ENCODE measurements around the gene FOSL2. TPM values are rescaled to one million over a fixed set of nuclear protein-coding genes. Genes with fewer than 3 reads are reported as not detected.

Gene FOSL2
- total RNA-seq, 1 donor from 2014 or later = 2.7 TPM

DNA sequence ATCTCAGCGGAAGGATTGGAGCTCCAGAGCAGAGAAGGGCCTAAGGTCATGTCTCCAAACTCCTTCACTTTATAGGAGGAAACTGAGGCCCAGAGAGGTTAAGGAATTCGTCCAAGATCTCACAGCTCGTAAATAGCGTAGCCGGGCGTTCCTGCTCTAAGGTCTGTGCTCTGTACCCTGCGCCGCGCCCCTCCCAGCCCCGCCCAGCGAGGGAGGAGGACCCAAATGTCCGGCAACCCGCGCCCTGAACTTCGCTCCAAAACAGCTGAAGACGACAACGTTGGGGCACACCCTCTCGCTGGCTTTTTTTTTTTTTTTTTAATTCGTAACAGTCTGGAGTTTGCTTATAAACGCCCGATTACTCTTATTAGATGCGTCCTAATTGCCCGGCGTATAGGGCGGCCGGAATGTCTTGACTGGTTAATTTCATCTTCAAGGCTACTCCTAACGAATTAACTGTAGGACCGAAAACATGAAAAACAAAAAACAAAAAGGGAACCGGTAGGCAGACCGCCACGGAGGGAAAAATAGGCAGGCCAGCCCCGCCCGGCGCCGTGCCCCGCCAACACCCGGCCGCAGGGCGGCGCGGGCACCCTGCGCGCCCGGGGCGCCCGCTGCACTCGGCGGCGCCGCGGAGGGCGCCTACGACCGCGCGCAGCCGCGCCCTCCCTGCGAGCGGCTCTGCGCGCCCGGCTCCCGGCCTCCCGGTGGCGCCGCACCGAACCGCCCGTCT, 928 bp upstream of the FOSL2 start:
- Mint-ChIP-seq H3K36me3 (ENCODE audit: low read depth) (peaks cover 3% of the 10 kb centered on the region), H3K4me3 (peak overlapping the region; percentile 86), H3K9me3 (no peaks in the 10 kb centered on the region), H3K4me1 (peaks cover 17% of the 10 kb centered on the region), H3K27ac (peak overlapping the region; percentile 50), H3K27me3 (peaks cover 10% of the 10 kb centered on the region)
- ChIA-PET CTCF (no interaction called here), POLR2A (interaction anchor here (0.6 to 0.8 kb wide), 6 partner anchors 25 to 1628 kb away, joined by 3 to 9 read pairs (median 5); partner anchors contain the start of gene RBKS)
- ATAC-seq (ENCODE audit: low read depth) (peak; percentile 41), DNase-seq (no peak)
- intact Hi-C loops (cut with micrococcal nuclease) = loop anchor here (1.0 to 5.0 kb wide), 7 partner anchors 32 to 1756 kb away; partner anchors contain the start of genes BABAM2, MRPL33, NRBP1 and PPP1CB
- TF ChIP-seq, protein P1, sequence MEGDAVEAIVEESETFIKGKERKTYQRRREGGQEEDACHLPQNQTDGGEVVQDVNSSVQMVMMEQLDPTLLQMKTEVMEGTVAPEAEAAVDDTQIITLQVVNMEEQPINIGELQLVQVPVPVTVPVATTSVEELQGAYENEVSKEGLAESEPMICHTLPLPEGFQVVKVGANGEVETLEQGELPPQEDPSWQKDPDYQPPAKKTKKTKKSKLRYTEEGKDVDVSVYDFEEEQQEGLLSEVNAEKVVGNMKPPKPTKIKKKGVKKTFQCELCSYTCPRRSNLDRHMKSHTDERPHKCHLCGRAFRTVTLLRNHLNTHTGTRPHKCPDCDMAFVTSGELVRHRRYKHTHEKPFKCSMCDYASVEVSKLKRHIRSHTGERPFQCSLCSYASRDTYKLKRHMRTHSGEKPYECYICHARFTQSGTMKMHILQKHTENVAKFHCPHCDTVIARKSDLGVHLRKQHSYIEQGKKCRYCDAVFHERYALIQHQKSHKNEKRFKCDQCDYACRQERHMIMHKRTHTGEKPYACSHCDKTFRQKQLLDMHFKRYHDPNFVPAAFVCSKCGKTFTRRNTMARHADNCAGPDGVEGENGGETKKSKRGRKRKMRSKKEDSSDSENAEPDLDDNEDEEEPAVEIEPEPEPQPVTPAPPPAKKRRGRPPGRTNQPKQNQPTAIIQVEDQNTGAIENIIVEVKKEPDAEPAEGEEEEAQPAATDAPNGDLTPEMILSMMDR (IDR thresholded peaks at IDR 0.05) = no peak

DNA sequence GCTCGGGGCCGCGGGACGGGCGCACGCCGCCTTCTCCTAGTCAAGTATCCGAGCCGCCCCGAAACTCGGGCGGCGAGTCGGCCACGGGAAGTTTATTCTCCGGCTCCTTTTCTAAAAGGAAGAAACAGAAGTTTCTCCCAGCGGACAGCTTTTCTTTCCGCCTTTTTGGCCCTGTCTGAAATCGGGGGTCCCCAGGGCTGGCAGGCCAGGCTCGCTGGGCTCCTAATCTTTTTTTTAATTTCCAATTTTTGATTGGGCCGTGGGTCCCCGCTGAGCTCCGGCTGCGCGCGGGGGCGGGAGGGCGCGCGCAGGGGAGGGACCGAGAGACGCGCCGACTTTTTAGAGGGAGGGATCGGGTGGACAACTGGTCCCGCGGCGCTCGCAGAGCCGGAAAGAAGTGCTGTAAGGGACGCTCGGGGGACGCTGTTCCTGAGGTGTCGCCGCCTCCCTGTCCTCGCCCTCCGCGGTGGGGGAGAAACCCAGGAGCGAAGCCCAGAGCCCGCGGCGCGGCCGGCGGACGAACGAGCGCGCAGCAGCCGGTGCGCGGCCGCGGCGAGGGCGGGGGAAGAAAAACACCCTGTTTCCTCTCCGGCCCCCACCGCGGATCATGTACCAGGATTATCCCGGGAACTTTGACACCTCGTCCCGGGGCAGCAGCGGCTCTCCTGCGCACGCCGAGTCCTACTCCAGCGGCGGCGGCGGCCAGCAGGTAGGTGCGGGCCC, 617 bp downstream of the FOSL2 start:
- DNase-seq = peak; percentile 45
- no peak overlapping the region for H3K27ac Mint-ChIP-seq
- H3K4me1 Mint-ChIP-seq = peaks cover 17% of the 10 kb centered on the region
- TF ChIP-seq, protein P1 (IDR thresholded peaks at IDR 0.05) = no peak
- H3K36me3 Mint-ChIP-seq (ENCODE audit: low read depth) = peaks cover 3% of the 10 kb centered on the region
- intact Hi-C loops (cut with micrococcal nuclease) = loop anchor here (1.0 to 5.0 kb wide), 5 partner anchors 358 to 1754 kb away; partner anchors contain the start of genes MRPL33, NRBP1, PPP1CB and YPEL5
- H3K4me3 Mint-ChIP-seq = no peak overlapping the region
- H3K9me3 Mint-ChIP-seq = no peaks in the 10 kb centered on the region
- ATAC-seq (ENCODE audit: low read depth) = no peak
- ChIA-PET CTCF (no interaction called here), POLR2A (interaction anchor here (0.9 to 1.5 kb wide), 2 partner anchors 359 to 503 kb away, joined by 3 to 4 read pairs; partner anchors contain the start of genes BABAM2, PPP1CB and RBKS)
- H3K27me3 Mint-ChIP-seq = peaks cover 10% of the 10 kb centered on the region

GRCh38 chr2:28394331-28394877, 1.7 kb downstream of the FOSL2 start:
- ChIA-PET CTCF (no interaction called here), POLR2A (no interaction called here)
- TF ChIP-seq, protein P1 (IDR thresholded peaks at IDR 0.05) = no peak
- Mint-ChIP-seq H3K27ac (peak overlapping the region; percentile 30), H3K27me3 (peaks cover 10% of the 10 kb centered on the region), H3K4me1 (peaks cover 20% of the 10 kb centered on the region), H3K4me3 (no peak overlapping the region), H3K36me3 (ENCODE audit: low read depth) (peaks cover 3% of the 10 kb centered on the region), H3K9me3 (no peaks in the 10 kb centered on the region)
- intact Hi-C loops (cut with micrococcal nuclease) = loop anchor here (5.0 kb wide), 3 partner anchors 622 to 1753 kb away; partner anchors contain the start of genes MRPL33, NRBP1 and YPEL5
- ATAC-seq (ENCODE audit: low read depth) (no peak), DNase-seq (no peak)

DNA sequence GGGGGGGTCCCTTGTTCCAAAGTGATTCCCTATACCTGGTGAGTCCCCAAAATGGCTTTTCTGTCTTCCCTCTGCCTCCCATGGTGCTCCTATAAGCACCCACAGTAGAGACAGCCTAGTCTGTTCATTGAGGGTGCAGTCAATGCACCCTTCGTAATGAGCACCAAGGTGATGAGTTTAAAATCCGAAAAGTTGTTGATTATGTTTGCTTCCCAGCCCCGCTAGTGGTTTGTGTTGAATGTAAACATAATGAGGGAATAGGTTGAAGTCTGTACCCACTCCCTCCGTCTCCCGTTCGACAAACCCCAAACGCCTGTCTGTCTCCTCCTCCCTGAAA, 2.3 kb downstream of the FOSL2 start:
- TF ChIP-seq, protein P1 (IDR thresholded peaks at IDR 0.05) = no peak
- intact Hi-C loops (cut with micrococcal nuclease) = loop anchor here (5.0 kb wide), 3 partner anchors 623 to 1752 kb away; partner anchors contain the start of genes MRPL33, NRBP1 and YPEL5
- Mint-ChIP-seq H3K4me3 (no peak overlapping the region), H3K9me3 (no peaks in the 10 kb centered on the region), H3K4me1 (peaks cover 17% of the 10 kb centered on the region), H3K36me3 (ENCODE audit: low read depth) (peaks cover 3% of the 10 kb centered on the region), H3K27ac (no peak overlapping the region), H3K27me3 (peaks cover 7% of the 10 kb centered on the region)
- ChIA-PET POLR2A (no interaction called here), CTCF (no interaction called here)
- ATAC-seq (ENCODE audit: low read depth) (no peak), DNase-seq (no peak)

All from activated B cell treated with CpG ODN at 0.5 μM for 24 hours (primary cell).